GF-D8 (cell line): ENCODE measurements around the gene TMEM80.

Source experiments
- DNase-seq: peaks from one replicate; lab custom pipeline; 2025; lab: John Stamatoyannopoulos, UW

Gene TMEM80

GRCh38 chr11:699753-700152 lies 4.1 kb downstream of the TMEM80 start:
- DNase-seq: no peak

DNA sequence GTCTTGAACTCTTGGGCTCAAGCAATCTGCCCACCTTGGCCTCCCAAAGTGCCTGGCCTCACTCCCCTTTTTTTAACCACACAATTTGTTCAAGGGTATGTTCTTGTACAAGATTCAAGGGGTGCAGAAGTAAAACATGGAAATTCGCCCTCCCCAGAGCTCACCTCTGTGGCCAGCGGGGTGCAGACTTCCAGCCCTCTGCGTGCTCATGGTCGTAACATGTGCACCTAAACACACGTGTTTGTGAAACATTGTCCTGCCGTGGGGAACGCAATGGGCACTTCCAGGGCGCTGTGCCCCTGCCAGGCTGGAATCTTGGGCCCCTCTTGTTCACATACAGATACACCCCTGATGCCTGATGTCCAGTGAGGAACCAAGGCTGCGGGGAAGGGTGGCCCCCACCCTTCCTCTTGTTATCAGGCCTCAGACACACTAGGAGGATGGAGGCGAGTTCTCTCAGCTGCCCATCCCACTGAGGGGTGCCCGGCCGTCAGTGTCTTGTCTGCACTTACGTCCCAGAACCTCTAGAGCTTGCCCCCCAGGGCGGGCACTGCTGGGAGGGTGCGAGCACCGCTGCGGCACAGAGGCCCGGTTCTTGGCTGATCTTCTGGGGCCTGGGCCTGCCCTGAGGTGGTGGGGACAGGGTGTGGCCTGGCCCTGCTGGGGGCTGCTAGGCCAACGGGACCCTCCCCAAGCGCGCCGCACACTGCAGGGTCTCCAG lies 6.3 kb downstream of the TMEM80 start:
- no peak for DNase-seq

GRCh38 chr11:702462-703461 lies 7.1 kb downstream of the TMEM80 start:
- no peak for DNase-seq

GRCh38 chr11:703506-703905 lies 7.9 kb downstream of the TMEM80 start:
- no peak for DNase-seq

DNA sequence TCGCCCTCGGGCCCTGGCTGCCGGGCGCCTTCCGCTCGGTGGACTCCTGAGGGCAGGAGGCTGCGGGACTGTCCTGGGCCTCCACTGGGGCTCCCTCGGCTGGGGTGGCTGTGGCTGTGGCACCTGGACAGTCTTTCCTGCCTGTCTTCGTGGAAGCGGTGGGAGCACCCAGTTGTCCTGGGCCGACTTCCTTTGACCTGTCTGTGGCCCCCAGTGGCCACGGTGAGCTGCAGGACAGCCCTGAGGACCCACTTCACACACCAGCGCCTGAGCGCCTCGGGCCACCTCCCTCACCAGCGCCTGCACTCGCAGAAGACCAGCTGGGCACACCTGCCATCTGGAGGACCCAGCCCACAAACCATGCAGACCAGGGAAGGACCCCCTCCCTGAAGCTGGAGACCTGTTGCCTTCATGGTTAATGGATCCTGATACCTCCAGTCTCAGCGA lies 8.6 kb downstream of the TMEM80 start:
- DNase-seq: no peak

DNA sequence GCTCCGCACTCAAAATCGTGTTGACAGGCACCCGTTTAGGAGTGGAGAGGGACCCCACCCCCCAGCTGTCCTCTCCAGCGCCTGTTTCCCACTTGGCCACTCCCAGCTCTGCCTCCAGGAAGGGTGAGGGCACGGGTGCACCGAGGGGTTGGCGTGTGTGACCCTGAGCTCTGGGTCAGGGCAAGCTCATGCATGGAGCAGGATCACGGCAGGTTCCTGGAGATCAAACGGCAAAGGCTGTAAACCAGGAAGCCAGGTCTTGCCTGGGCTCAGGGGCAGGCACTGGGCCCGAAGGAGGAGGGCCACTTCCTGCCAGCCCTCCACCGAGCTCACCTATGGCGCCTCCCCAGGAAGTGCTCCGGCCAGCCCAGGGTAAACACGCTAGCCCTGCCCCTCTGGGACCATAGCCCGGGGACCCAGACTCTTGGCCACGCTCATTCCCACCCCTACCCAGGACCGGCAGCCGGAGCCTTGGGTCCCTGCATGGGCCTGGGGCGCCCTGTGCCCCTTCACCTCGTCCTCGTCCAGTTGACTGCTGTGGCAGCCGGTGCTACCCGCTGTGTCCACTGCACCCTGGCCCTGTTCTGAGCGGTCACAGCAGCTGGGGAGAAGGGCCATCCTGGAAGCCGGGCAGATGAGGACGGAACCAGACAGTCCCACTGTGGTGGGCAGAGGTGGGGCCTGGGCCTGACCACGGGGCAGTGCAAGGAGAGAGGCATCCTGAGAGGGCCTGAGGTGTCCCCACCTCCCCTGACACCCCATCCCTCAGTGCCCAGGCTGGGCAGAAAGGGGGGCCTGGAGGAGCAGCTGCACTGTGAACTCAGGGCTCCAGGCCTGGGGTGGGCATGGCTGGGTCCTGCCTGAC lies 9.4 kb downstream of the TMEM80 start:
- DNase-seq: no peak

DNA sequence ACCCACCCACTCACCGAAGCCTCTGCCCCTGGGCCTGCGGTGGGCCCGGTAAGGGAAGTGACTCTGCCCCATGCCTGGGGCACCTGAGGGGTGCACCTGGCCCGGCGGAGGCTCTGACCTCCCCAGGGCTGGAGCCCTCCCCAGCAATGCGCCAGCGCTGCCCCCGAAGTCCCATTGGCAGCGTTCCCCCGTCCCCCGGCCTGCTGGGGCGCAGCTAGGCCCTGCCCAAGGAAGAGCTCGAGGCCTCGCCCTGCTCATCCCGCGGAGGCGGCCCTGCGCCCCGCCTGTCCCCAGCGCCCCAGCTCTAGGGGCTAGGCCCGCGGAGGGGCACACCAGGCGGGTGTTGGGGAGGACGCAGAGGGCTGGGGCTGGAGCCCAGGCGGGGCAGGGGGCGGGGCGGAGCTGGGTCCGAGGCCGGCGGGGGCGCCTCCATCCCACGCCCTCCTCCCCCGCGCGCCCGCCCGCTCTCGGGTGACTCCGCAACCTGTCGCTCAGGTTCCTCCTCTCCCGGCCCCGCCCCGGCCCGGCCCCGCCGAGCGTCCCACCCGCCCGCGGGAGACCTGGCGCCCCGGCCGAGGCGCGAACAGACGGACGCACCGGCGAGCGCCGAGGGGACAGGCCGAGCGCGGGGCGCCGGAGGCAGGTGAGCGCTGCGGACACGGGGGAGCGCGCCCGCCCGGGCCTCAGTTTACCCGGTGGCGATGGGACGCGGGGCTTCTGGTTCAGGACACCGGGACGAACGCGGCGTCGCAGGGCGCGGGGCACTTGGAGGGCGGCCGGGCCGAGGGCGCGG lies 10.2 kb downstream of the TMEM80 start, which contains the start of gene EPS8L2:
Gene EPS8L2 (plus strand): TSS at position 586 of the 793 bp plus-strand sequence. CDS start 3,177 bp downstream, outside the sequence.
- DNase-seq: no peak

- DNase-seq: no peak
Measured at GRCh38 chr11:706439-706956, 10.9 kb downstream of the TMEM80 start.

DNA sequence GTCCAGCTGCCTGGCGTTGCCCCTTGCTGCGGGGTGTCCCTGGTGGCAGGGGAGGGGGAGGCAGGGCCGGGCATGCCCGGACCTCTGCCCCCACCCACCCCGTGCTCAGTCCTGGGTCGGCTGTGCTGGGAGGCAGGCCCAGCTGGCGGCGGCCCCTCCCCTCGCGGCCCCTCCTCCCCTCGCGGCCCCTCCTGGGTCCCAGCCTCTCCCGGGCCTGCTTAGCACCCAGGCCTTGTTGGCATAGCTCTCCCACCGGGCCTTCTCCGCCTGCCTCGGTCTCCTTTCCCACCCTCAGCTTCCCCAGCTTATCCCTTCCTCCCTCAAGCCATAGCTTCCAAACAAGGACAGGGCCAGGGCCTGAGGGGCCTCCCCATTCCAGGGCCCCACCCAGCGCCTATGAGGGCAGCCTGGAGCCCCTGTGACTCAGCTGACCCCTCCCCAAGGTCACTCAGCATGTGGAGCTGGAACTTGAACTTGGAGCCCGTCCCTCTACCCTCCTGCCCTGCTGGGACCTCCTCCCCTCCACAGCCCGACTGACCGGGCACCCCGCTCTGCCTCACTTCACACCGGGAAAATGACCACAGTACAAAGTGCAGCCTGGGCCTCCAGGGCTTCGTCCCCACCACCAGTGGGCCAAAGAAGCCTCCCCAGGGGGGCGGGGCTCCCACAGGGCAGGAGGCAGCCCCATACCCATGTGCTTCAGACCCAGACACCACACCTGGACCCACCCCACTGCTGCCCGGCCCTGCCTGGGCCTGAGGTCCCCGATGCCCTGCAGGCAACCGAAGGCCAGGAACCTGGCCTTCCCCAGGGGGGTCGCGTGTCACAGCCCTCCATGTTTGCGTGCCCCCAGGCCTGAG lies 11.6 kb downstream of the TMEM80 start:
- no peak for DNase-seq

GRCh38 chr11:707817-708420 lies 12.3 kb downstream of the TMEM80 start:
- DNase-seq: no peak

DNA sequence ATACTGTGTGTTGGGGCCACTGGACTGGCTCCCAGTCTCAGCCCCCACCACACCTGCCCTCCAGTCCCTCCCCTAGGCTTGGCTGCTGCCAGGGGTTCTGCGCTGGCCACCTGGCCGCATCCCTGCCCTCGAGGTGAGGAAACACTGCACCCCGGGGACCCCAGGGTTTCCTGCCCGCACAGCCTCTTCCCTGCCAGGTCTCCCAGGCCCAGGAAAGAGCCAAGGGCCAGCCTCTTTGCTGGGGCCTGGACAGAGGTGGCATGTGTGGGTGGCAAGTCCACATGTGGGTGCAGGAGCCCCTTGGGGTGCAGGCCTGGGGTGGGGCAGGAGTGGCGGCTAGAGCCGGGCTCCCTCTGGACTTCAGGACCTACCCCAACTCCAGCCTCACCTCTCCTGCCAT lies 12.9 kb downstream of the TMEM80 start:
- no peak for DNase-seq

DNA sequence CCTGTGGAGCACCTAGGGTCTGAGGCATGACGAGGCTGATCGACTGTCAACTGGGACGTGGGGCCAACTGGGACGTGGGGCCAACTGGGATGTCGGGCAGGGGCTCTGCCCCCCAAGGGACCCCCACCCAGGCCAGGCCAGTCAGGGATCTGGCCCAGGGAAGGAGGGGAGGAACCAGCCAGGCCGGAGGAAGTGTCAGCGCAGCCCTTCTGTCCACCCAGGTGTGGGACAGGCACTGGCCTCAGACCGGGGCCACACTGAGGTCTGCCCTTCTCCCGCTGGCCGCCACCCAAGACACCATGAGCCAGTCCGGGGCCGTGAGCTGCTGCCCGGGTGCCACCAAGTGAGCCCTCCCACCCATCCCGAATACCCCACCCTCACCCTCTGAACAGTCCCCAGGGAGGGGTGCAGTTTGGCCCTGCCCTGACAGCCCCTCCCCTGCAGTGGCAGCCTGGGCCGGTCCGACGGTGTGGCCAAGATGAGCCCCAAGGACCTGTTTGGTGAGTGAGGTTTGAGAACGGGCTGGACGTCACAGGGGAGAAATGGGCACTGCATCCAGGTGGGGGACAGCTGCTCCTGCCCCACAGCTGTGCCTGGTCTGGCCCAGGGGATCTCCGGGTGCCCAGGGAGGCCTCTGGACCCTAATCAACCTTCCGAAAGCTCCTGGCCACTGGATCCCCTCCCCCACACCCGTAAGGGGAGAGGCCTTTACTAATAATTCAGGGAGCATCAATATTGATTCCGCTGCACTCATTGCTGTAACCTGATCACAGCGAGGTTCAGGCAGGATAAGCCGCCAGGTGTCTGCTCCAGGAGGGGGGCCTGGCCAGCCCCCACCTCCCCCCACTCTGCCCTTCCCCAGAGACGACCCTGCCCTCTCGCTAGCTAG lies 13.7 kb downstream of the TMEM80 start:
- no peak for DNase-seq

- DNase-seq: no peak
Measured at GRCh38 chr11:714436-714835, 18.8 kb downstream of the TMEM80 start.

- DNase-seq: no peak
Measured at GRCh38 chr11:719214-720016, 23.8 kb downstream of the TMEM80 start.

- no peak for DNase-seq
Measured at GRCh38 chr11:720017-720641, 24.5 kb downstream of the TMEM80 start.

GRCh38 chr11:720642-721246 lies 25.1 kb downstream of the TMEM80 start:
- no peak for DNase-seq
